Skin of body (tissue), 2 donors: ENCODE measurements around the gene PTPRN. TPM values are rescaled to one million over a fixed set of nuclear protein-coding genes. Genes with fewer than 3 reads are reported as not detected.
A peak's percentile ranks its signal among the peaks of the same experiment; 100 is the strongest.

Source experiments
- DNase-seq: peaks from one replicate; lab custom pipeline; 2025; lab: John Stamatoyannopoulos, UW
- total RNA-seq: library from RNA; depleted of rRNA; stranded (reverse); fragments of >200 nt; gene quantifications from one replicate; pipeline ENCODE4 v1.2.3, GENCODE V29; 2014

The PTPRN gene
- total RNA-seq, 1 donor from 2014 or later: not detected

DNA sequence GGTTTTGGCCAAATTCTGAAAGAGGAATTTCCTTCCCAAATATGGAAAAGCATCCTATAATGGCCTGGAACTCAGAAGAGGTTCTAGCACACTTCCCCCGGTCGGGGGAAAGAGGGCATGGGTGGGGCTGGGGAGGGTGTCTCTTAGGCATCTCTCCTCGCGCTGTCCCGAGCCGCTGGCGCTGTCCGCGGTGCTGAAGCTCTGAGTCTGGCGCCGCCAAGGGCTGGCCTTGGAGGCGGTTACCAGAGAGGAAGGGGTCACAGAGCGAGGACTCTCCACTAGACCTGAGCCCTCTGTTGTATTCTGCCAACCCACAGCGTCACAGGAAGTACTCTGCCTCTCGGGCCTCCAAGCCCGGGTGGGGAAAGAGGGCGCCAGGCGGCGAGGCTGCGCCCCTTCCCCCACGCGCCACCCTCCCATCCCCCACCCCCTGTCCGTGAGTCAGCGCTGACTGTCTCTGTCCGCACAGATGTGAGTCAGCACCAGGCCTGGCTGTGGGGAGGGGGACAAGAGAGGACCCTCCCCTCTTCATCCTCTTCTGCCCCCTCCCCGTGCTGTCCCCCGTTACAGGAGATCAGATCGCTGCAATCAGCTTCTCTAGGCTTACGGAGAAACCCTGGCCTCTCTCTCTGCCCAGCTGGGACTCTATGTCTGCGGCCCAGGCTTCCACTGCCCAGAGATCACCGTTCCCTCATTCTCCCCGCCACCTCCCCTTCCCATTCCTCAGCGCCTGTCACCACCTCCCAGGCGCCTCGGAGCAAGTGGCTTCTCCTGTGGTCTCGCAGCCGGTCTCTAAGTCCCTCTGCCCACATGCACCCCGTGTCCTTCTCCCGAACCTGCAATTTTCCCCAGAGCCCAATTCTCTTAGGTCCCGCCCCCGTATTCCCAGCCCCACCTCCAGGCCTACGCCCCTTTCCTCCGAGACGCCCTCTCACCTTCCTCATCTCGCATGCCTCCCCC, 779 bp downstream of the PTPRN start:
- no peak for DNase-seq

GRCh38 chr2:219306047-219306446, 3.2 kb downstream of the PTPRN start:
- DNase-seq: no peak

- DNase-seq: no peak
Observed at GRCh38 chr2:219304223-219304622, 5.0 kb downstream of the PTPRN start.

DNA sequence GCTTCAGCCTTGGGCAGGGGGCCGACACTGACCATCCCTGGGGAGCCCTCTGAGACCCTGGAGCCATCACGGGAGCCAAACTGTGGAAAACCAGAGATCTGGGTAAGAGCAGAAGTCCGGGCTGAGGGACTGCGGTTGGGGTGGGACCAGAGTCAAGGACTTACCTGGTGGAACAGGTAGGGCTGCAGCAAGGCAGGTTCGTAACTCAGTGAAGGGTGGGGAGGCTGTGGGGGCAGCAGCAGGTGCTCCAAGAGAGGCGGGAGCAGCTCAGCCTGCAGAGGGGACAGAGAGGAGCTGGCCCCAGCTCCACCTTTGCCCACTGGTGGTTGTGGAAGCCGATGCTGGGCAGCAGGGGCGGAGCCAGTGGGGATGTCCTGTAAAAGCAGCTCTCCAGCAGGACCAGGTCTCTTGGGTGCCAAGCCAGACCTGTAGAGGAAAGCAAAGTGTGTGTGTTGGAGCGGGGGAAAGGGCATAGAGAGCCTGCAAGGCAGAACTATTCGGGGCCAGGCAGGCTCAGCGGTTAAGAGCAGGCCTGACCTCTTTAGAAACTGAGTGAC, 6.7 kb downstream of the PTPRN start:
- no peak for DNase-seq

GRCh38 chr2:219300022-219300421, 9.2 kb downstream of the PTPRN start:
- no peak for DNase-seq

- DNase-seq: no peak
Observed at GRCh38 chr2:219299372-219299760, 9.8 kb downstream of the PTPRN start.

DNA sequence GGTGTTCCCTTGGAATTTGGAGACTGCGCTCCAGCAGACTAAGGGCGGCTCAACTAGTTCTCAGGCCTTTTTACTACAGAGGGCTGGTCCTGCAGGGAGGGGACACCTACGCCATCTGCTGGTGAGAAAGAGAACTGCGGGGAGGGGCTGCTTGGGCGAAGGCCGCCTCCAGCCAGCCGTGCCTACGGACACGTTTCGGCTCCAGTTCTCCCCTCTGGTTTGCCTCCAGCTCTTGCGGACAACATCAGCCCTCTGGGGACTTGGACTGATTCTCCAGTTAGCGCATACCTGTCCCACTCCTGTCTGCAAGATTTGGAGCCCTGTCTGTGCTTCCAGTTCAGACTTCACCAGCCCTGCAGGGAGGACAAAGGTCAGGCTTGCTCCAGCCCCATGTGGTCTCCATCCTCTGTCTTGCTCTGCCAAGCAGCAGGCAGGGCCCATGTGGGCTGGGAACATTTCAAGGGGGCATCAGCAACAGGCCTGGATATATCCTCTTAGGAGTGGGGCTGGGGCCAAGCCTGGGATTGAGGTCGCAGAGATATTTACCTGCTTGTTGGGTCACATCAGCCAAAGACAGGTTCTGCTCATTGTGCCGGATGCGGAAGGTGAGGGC, 10.3 kb downstream of the PTPRN start:
- DNase-seq: peak; percentile 50

- DNase-seq: no peak
Observed at GRCh38 chr2:219297766-219298456, 11.3 kb downstream of the PTPRN start.

DNA sequence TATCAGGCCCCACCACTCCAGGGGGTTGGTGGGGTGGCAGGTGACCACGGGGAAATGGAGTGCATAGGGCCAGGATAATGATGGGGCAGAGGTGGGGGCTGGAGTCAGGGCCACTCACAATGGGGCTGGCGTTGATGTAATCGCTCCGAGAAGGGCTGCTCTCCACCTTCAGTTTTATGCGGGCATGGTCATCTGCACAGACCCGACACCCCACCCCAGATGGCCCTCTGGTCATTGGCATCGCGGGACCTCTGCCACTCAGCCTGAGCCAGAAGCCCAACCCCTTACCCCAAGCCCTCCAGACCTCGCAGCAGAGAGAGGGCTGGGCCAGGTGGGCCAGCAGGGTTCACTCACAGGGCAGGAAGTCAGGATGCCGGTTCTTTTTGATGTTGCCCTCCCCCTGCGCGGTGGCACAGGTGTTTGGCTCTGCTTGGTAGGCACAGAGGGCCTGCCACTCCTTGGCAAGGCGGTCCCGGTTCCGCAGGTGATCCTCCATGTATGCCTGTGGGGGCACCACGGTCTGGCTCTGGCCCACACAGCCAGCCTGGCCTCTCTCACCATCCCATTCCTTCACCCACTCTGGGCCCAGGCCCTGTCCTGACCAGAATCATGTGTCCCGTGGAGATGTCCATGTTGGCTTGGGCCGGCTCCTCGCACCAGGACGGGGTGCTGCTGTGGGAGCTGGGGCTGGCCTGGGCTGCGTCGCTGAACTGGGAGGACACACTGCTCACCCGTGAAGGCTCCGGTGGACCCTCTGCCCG, 12.4 kb downstream of the PTPRN start:
- DNase-seq: no peak

GRCh38 chr2:219296142-219296541, 13.1 kb downstream of the PTPRN start:
- no peak for DNase-seq

GRCh38 chr2:219294356-219295351, 14.5 kb downstream of the PTPRN start:
- DNase-seq: peak; percentile 71

DNA sequence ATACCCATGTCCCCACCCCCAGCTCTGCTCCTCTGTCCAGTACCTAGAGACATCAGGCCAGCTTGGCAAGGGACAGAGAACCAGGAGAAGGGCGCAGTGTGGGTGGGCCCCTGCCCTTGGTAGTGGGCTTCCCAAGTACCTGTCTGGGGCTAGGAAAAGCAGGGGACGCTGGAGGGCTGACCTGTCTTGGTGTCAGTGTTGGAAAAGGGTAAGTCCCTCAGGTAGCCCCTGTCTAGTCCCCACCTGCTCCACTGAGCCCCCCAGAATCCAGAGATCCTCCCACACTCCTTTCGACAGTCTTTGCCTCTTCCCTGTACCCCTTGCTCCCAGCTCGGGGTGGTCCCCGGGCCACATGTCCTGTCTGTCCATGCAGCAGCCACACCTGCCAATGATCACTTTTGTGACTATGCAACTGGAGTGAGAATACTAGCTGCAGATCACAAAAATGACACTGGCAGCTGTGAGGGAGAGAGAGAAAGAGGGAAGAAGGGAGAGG, 15.4 kb downstream of the PTPRN start:
- DNase-seq: no peak

- DNase-seq: no peak
Observed at GRCh38 chr2:219292616-219293015, 16.6 kb downstream of the PTPRN start.

DNA sequence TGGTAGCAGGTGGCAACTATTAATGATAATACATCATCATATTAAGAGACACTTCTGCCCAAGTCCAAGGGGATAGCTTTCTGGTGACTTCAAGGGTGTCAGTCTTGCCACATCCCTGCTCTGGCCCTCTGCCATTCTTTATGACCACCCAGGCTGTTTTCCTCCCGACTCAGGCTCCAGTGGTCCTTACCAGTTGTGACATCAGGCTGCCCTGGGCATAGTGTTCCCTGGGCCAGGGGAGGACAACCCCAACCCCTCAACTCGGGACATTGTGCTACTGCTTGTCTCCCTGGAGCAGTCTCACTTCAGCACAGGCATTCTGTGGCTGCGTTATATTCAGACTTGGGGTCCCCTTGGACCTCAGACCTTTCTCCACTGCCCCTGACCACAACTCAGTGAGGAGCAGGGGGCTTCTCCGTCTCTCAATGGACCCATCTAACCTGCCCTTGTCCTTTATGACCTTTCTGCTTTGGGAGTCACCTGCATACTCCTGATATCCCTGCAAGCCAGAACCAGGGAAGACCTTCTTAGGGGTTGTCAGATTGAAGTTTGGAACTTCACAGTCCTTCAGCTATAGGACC, 17.2 kb downstream of the PTPRN start:
- no peak for DNase-seq

GRCh38 chr2:219291394-219291793, 17.8 kb downstream of the PTPRN start:
- no peak for DNase-seq

DNA sequence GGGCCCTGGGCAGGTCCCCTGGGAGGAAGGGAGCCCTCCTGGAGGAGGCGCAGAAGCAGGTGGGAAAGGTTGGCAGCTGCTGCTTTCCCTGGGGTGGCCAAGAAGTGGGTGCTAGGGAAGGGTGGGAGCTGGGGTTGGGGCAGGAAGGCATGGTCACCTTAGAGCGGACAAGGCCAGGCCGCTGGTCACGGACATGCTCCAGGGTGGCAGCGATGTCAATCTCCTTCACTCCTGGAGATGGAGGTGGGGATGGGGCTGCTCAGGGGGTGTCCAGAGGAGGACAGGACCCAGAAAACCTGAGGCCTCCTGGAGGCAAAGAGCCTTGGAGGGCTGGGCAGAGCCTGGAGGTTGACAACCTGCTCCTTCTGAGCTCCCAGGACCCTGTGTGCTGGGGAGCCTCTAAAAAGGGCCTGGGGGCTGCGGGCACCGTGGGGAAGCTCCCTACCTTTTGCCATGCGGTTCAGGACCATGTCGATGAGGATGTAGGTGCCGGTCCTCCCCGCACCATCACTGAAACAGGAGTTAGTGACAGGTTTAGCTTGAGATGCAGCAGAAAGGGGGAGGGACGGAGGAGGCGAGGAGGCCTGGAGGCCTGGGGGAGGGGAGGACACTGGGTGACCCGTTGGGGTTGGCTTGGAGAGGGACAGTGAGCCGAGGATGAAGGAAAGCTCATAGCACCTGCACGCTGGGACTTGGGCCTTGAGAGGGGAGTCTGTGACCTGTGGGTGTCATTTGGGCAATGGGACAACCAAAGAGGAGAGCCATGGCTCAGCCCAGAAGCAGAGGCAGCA, 18.6 kb downstream of the PTPRN start:
- no peak for DNase-seq

GRCh38 chr2:219289537-219290361, 19.5 kb downstream of the PTPRN start:
- peak; percentile 95 for DNase-seq

GRCh38 chr2:219289195-219289536, 20.0 kb downstream of the PTPRN start:
- DNase-seq: no peak
